ENCODE data around the gene RAB30.

RAB30 gene, protein sequence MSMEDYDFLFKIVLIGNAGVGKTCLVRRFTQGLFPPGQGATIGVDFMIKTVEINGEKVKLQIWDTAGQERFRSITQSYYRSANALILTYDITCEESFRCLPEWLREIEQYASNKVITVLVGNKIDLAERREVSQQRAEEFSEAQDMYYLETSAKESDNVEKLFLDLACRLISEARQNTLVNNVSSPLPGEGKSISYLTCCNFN

GRCh38 chr11:83071567-83072349 lies at the start of gene RAB30:
RAB30 (minus strand) TSS chr11:83071897; CDS start chr11:82997316, 74,581 bp downstream.
- Mint-ChIP-seq H3K27ac (no peak within 1 kb of the TSS), H3K4me1 (peaks cover 53% of the 10 kb centered on the region)
- ATAC-seq = peak; percentile 98

GRCh38 chr11:83120327-83120726 lies 48.6 kb upstream of the RAB30 start:
- no peak overlapping the region for H3K27ac Mint-ChIP-seq
- no peak overlapping the region for H3K4me3 Mint-ChIP-seq
- DNase-seq = no peak
- H3K27me3 Mint-ChIP-seq = no peaks in the 10 kb centered on the region
- no peaks in the 10 kb centered on the region for H3K9me3 Mint-ChIP-seq
- H3K36me3 Mint-ChIP-seq (ENCODE audit: low read depth) = no peaks in the 10 kb centered on the region
- H3K4me1 Mint-ChIP-seq = peaks cover 52% of the 10 kb centered on the region
- ATAC-seq = no peak

More at GRCh38 chr11:83071567-83072349, at the start of gene RAB30:
- no peaks in the 10 kb centered on the region for H3K27me3 Mint-ChIP-seq
- peak; percentile 89 for DNase-seq
- no peaks in the 10 kb centered on the region for H3K9me3 Mint-ChIP-seq
- H3K4me3 Mint-ChIP-seq = no peak within 1 kb of the TSS
- peaks cover 32% of the 10 kb centered on the region for H3K36me3 Mint-ChIP-seq (ENCODE audit: low read depth)

DNA sequence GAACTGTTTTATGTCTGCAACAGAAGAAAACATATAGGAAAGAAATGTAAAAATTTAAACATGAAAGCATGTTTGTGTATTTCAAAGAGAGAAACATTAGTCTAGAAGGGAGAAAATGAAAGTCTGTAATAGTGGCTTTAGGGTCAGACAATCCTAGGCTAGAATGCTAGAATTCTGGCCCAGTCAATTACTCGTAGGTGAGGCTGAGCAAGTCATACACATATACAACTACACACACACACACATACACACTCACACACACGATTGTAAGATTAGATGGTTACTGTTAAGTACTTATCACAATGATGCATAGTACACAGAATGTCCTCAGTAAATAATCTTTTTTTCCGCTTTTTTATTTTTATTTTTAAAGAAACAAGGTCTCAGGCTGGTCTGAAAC lies 47.5 kb upstream of the RAB30 start:
- Mint-ChIP-seq H3K27me3 (no peaks in the 10 kb centered on the region), H3K4me1 (peaks cover 58% of the 10 kb centered on the region), H3K9me3 (no peaks in the 10 kb centered on the region), H3K27ac (no peak overlapping the region), H3K36me3 (ENCODE audit: low read depth) (no peaks in the 10 kb centered on the region), H3K4me3 (no peak overlapping the region)
- no peak for DNase-seq
- ATAC-seq = no peak

DNA sequence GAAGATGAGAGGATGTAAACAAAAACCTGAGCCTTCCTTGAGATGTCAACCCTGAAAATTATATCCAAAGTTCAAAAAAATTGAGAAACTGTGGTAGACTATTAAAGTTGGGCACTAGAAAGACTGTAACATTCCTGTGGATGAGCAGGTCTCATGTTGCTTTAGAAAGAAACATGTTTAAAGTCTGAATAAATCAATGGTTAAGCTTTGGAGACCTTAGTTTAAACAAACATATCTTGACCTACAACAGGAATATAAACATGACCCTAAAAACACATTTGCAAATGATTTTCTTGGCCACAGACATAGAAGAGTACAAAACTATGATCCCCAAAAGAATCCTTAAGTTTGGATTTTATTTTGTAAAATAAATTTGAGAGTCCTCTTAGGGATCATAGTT lies 47.1 kb upstream of the RAB30 start:
- H3K4me1 Mint-ChIP-seq = peaks cover 58% of the 10 kb centered on the region
- H3K36me3 Mint-ChIP-seq (ENCODE audit: low read depth) = no peaks in the 10 kb centered on the region
- no peak overlapping the region for H3K27ac Mint-ChIP-seq
- DNase-seq = no peak
- H3K9me3 Mint-ChIP-seq = no peaks in the 10 kb centered on the region
- no peaks in the 10 kb centered on the region for H3K27me3 Mint-ChIP-seq
- ATAC-seq = no peak
- H3K4me3 Mint-ChIP-seq = no peak overlapping the region

GRCh38 chr11:83116015-83116641 lies 44.4 kb upstream of the RAB30 start:
- Mint-ChIP-seq H3K9me3 (no peaks in the 10 kb centered on the region), H3K27me3 (no peaks in the 10 kb centered on the region), H3K36me3 (ENCODE audit: low read depth) (no peaks in the 10 kb centered on the region), H3K4me1 (peaks cover 44% of the 10 kb centered on the region), H3K4me3 (peak overlapping the region; percentile 48), H3K27ac (no peak overlapping the region)
- DNase-seq (no peak), ATAC-seq (no peak)

- peak overlapping the region; percentile 48 for H3K4me3 Mint-ChIP-seq
Observed at GRCh38 chr11:83115551-83115950, 43.9 kb upstream of the RAB30 start.

DNA sequence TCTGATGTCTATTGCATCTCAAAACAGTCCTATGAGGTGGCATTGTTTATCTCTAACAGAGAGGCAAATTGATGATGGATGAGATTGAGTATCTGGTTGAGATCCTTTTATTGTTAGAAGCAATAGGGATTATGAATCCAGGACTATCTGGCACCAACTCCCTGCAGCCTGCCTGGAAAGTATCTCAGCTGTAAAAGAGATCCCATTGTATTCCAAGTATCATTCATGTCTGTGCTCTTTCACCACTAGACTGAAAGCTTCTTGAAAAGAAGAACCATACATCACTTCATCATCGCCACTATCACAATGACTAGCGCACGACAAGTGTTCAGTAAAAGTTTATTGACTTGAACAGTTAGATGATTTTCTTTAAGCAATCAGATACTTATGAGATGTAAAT lies 43.3 kb upstream of the RAB30 start:
- H3K27ac Mint-ChIP-seq = no peak overlapping the region
- no peak overlapping the region for H3K4me3 Mint-ChIP-seq
- no peaks in the 10 kb centered on the region for H3K27me3 Mint-ChIP-seq
- ATAC-seq (no peak), DNase-seq (no peak)
- H3K9me3 Mint-ChIP-seq = no peaks in the 10 kb centered on the region
- no peaks in the 10 kb centered on the region for H3K36me3 Mint-ChIP-seq (ENCODE audit: low read depth)
- peaks cover 39% of the 10 kb centered on the region for H3K4me1 Mint-ChIP-seq

More at GRCh38 chr11:83115551-83115950, 43.9 kb upstream of the RAB30 start:
- no peak overlapping the region for H3K27ac Mint-ChIP-seq
- no peak for ATAC-seq
- no peak for DNase-seq
- H3K9me3 Mint-ChIP-seq = no peaks in the 10 kb centered on the region
- no peaks in the 10 kb centered on the region for H3K36me3 Mint-ChIP-seq (ENCODE audit: low read depth)
- H3K4me1 Mint-ChIP-seq = peaks cover 42% of the 10 kb centered on the region
- H3K27me3 Mint-ChIP-seq = no peaks in the 10 kb centered on the region

DNA sequence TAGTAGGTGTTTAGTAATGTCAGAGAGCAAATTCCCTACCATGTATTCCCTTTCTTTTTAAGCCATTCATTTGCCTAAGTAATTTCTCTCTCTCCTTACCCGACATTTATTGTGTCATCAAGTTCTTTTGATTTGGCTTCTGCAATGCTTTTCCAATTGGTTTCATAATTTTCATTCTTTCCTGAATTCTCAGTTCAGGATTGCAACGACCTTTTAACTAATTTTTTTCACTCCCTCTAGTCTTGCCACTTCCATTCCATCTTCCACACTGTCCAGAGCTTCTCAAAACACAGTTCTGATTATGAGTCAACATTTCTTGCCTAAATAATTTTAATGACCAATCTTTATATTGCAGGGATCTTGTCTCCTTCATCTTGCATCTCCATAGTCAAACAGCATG lies 41.2 kb upstream of the RAB30 start:
- H3K36me3 Mint-ChIP-seq (ENCODE audit: low read depth) = no peaks in the 10 kb centered on the region
- no peak for DNase-seq
- H3K27ac Mint-ChIP-seq = no peak overlapping the region
- no peaks in the 10 kb centered on the region for H3K9me3 Mint-ChIP-seq
- no peak for ATAC-seq
- H3K27me3 Mint-ChIP-seq = no peaks in the 10 kb centered on the region
- H3K4me3 Mint-ChIP-seq = no peak overlapping the region
- H3K4me1 Mint-ChIP-seq = peaks cover 24% of the 10 kb centered on the region

DNA sequence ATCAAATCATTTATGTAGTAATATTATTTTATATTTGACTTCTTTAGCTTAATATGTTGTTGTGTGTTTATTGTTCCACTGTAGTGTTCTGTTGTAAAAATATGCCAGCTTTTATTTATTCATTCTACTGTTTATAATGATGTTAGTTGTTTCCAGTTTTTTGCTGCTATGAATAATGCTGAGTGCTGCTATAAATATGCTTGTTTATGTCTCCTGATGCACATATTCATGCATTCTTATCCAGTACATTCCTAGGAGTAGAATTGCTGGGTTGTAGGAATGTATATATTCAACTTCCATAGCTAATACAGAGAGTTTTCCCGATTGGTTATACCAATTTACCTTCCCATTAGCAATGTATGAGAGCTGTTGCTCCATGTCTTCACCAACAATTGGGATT lies 33.5 kb upstream of the RAB30 start:
- no peaks in the 10 kb centered on the region for H3K27me3 Mint-ChIP-seq
- no peak overlapping the region for H3K27ac Mint-ChIP-seq
- H3K9me3 Mint-ChIP-seq = no peaks in the 10 kb centered on the region
- ATAC-seq (no peak), DNase-seq (no peak)
- H3K36me3 Mint-ChIP-seq (ENCODE audit: low read depth) = no peaks in the 10 kb centered on the region
- H3K4me3 Mint-ChIP-seq = no peak overlapping the region
- H3K4me1 Mint-ChIP-seq = no peaks in the 10 kb centered on the region

DNA sequence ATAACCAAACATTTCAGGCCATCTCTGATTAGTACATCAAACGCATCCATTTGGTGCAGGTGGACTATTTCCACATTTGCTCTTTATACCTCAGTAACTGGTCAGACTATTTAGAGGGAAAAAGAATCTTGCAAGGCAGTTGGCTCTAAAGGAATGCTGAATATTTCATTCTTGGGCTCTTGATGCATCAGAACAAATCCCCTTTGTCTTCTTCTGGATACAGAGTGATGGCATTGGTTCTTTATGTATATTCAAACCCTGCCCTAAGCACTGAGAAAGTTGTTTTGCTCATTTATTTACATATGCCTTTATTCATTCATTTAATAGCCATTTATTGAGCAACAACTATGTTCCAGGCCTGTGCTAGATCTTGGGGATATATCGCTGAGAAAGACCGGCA lies 31.1 kb upstream of the RAB30 start:
- Mint-ChIP-seq H3K9me3 (no peaks in the 10 kb centered on the region), H3K4me1 (no peaks in the 10 kb centered on the region), H3K27ac (no peak overlapping the region), H3K36me3 (ENCODE audit: low read depth) (no peaks in the 10 kb centered on the region), H3K27me3 (no peaks in the 10 kb centered on the region), H3K4me3 (no peak overlapping the region)
- ATAC-seq (no peak), DNase-seq (no peak)

DNA sequence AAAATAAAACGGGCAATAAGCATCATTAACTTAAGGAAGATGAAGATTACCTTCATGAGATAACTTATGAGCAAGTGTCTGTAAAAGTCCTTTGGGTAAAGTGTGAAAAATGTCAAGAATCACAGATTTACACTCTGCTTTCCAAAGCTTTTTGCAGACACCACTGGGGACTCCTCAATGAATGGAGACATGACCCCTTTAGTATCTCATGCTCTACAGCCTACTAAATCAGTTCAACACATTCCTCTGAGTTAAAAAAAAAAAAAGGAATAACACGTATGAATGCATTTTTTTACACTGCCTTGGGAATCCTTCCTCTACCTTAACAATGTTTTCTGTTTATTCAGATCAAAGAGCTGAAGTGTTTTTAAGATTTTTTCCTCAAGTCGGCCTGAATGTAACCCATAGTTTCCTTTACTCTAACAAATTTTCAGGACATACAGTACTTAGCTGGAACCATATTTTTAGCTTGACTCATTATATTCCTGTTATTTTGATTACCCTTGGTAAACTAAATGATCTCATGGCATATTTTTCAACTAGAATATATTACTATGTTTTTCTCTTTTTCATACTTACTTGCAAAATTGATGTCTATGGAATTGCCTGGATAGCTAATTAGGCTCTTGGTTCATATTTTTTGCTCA lies 25.9 kb upstream of the RAB30 start:
- Mint-ChIP-seq H3K36me3 (ENCODE audit: low read depth) (no peaks in the 10 kb centered on the region), H3K27me3 (no peaks in the 10 kb centered on the region), H3K4me1 (no peaks in the 10 kb centered on the region), H3K27ac (no peak overlapping the region), H3K9me3 (no peaks in the 10 kb centered on the region), H3K4me3 (no peak overlapping the region)
- DNase-seq (no peak), ATAC-seq (no peak)

- H3K27me3 Mint-ChIP-seq = no peaks in the 10 kb centered on the region
- ATAC-seq (no peak), DNase-seq (no peak)
- no peaks in the 10 kb centered on the region for H3K4me1 Mint-ChIP-seq
- no peak overlapping the region for H3K27ac Mint-ChIP-seq
- H3K9me3 Mint-ChIP-seq = no peaks in the 10 kb centered on the region
- no peak overlapping the region for H3K4me3 Mint-ChIP-seq
- H3K36me3 Mint-ChIP-seq (ENCODE audit: low read depth) = peaks cover 2% of the 10 kb centered on the region
Observed at GRCh38 chr11:83093634-83094033, 21.9 kb upstream of the RAB30 start.

- Mint-ChIP-seq H3K4me1 (peaks cover under 1% of the 10 kb centered on the region), H3K36me3 (ENCODE audit: low read depth) (peaks cover 2% of the 10 kb centered on the region), H3K27ac (no peak overlapping the region), H3K27me3 (no peaks in the 10 kb centered on the region), H3K4me3 (no peak overlapping the region), H3K9me3 (no peaks in the 10 kb centered on the region)
- no peak for DNase-seq
- ATAC-seq = no peak
Observed at GRCh38 chr11:83092488-83093384, 21.0 kb upstream of the RAB30 start.

- no peaks in the 10 kb centered on the region for H3K9me3 Mint-ChIP-seq
- ATAC-seq (no peak), DNase-seq (no peak)
- no peaks in the 10 kb centered on the region for H3K27me3 Mint-ChIP-seq
- peaks cover 5% of the 10 kb centered on the region for H3K4me1 Mint-ChIP-seq
- no peak overlapping the region for H3K27ac Mint-ChIP-seq
- peaks cover 2% of the 10 kb centered on the region for H3K36me3 Mint-ChIP-seq (ENCODE audit: low read depth)
- no peak overlapping the region for H3K4me3 Mint-ChIP-seq
Observed at GRCh38 chr11:83088965-83089364, 17.3 kb upstream of the RAB30 start.

Measured in activated naive CD8-positive, alpha-beta T cell treated with anti-CD3 and anti-CD28 coated beads, Interleukin-2, amount 50 U/mL, for 24 hours (primary cell).